HEK293T (cell line): ENCODE results near the gene SYTL4.
A peak's percentile ranks its signal among the peaks of the same experiment; 100 is the strongest.

Experiments used
- CTCF ChIA-PET: fragments of 350-600 bp; formaldehyde crosslinking; extraction: SDS; loops from one replicate; lab custom pipeline; 2021; ENCODE audit warnings: antibody characterized with exemption, inconsistent platforms; lab: Yijun Ruan, JAX
- POLR2A ChIA-PET: fragments of 350-600 bp; formaldehyde crosslinking; extraction: SDS; loops from one replicate; lab custom pipeline; 2020; ENCODE audit warnings: antibody characterized with exemption, inconsistent platforms; lab: Yijun Ruan, JAX
- DNase-seq: peaks from one replicate; pipeline ENCODE4 v3.0.0; 2012; ENCODE audit warnings: mixed read lengths; ENCODE audit errors: extremely low spot score
- ARNT ChIP-seq: fragments of 450-650 bp; IDR thresholded peaks from 2 replicates; pipeline ENCODE4 v1.6.1; 2017; ENCODE audit warnings: mild to moderate bottlenecking
- BHLHE40 ChIP-seq: fragments of 450-650 bp; IDR thresholded peaks from 2 replicates; pipeline ENCODE4 v1.6.1; 2016; ENCODE audit warnings: mild to moderate bottlenecking, moderate library complexity, borderline replicate concordance
- CTBP1 ChIP-seq: fragments of 450-650 bp; IDR thresholded peaks from 2 replicates; pipeline ENCODE4 v1.6.1; 2016; ENCODE audit warnings: borderline replicate concordance
- ELF4 ChIP-seq: fragments of 450-650 bp; IDR thresholded peaks from 2 replicates; pipeline ENCODE4 v1.6.1; 2017; ENCODE audit warnings: antibody characterized with exemption
- FOXA1 ChIP-seq: fragments of 450-650 bp; IDR thresholded peaks from 2 replicates; pipeline ENCODE4 v1.6.1; 2016; ENCODE audit warnings: mild to moderate bottlenecking
- FOXK2 ChIP-seq: fragments of 450-650 bp; IDR thresholded peaks from 2 replicates; pipeline ENCODE4 v1.6.1; 2016; ENCODE audit warnings: mild to moderate bottlenecking
- FOXM1 ChIP-seq: fragments of 450-650 bp; IDR thresholded peaks from 2 replicates; pipeline ENCODE4 v1.6.1; 2017; ENCODE audit warnings: mild to moderate bottlenecking, borderline replicate concordance
- HDGF ChIP-seq: fragments of 450-650 bp; IDR thresholded peaks from 2 replicates; pipeline ENCODE4 v1.6.1; 2017; ENCODE audit warnings: antibody characterized with exemption, borderline replicate concordance
- L3MBTL2 ChIP-seq: fragments of 450-650 bp; conservative IDR thresholded peaks from 2 replicates; pipeline ENCODE4 v1.6.1; 2016; ENCODE audit warnings: mild to moderate bottlenecking
- LEF1 ChIP-seq: fragments of 450-650 bp; IDR thresholded peaks from 2 replicates; pipeline ENCODE4 v1.6.1; 2017; ENCODE audit warnings: mild to moderate bottlenecking, borderline replicate concordance
- NFRKB ChIP-seq: fragments of 450-650 bp; IDR thresholded peaks from 2 replicates; pipeline ENCODE4 v1.6.1; 2016; ENCODE audit warnings: mild to moderate bottlenecking, moderate library complexity
- PKNOX1 ChIP-seq: fragments of 450-650 bp; IDR thresholded peaks from 2 replicates; pipeline ENCODE4 v1.6.1; 2016
- SP1 ChIP-seq: fragments of 450-650 bp; IDR thresholded peaks from 2 replicates; pipeline ENCODE4 v1.6.1; 2017
- SUZ12 ChIP-seq: fragments of 450-650 bp; IDR thresholded peaks from 2 replicates; pipeline ENCODE4 v1.6.1; 2016; ENCODE audit warnings: mild to moderate bottlenecking
- TARDBP ChIP-seq: fragments of 450-650 bp; IDR thresholded peaks from 2 replicates; pipeline ENCODE4 v1.6.1; 2016
- ZNF384 ChIP-seq: fragments of 450-650 bp; IDR thresholded peaks from 2 replicates; pipeline ENCODE4 v1.6.1; 2016

The SYTL4 gene

GRCh38 chrX:100685997-100686305 is 46.0 kb downstream of the SYTL4 start:
- no peak for DNase-seq
- ChIA-PET POLR2A (no interaction called here), CTCF (interaction anchor here (0.6 to 7.2 kb wide), 5 partner anchors 14 to 95 kb away, joined by 3 to 83 read pairs (median 11); no protein-coding TSS in a partner anchor)
- TF ChIP-seq LEF1 (no peak), FOXK2 (no peak), FOXA1 (no peak), CTBP1 (no peak), SP1 (no peak), ZNF384 (no peak), PKNOX1 (no peak), L3MBTL2 (no peak), BHLHE40 (no peak), NFRKB (no peak), FOXM1 (no peak), SUZ12 (no peak), HDGF (no peak), ELF4 (no peak), ARNT (no peak), TARDBP (no peak)

GRCh38 chrX:100685284-100685996 is 46.5 kb downstream of the SYTL4 start:
- POLR2A ChIA-PET = interaction anchor here (0.6 kb wide), 1 partner anchor 66 kb away, joined by 3 read pairs; no protein-coding TSS in a partner anchor
- CTCF ChIA-PET = interaction anchor here (0.6 to 7.2 kb wide), 8 partner anchors 14 to 140 kb away, joined by 3 to 83 read pairs (median 4); no protein-coding TSS in a partner anchor
- DNase-seq = peak; percentile 84
- TF ChIP-seq BHLHE40 = no peak
- no peak for TF ChIP-seq L3MBTL2
- no peak for TF ChIP-seq FOXK2

- ChIA-PET CTCF (interaction anchor here (1.9 to 7.2 kb wide), 2 partner anchors 11 to 85 kb away, joined by 7 to 83 read pairs; no protein-coding TSS in a partner anchor), POLR2A (no interaction called here)
- TF ChIP-seq FOXM1 (no peak), L3MBTL2 (no peak), LEF1 (no peak), PKNOX1 (no peak), SP1 (no peak), CTBP1 (no peak), NFRKB (no peak), ELF4 (no peak)
- DNase-seq = no peak
Measured at GRCh38 chrX:100682939-100683338, 49.0 kb downstream of the SYTL4 start.

GRCh38 chrX:100681599-100681998 is 50.3 kb downstream of the SYTL4 start:
- TF ChIP-seq L3MBTL2 (no peak), BHLHE40 (no peak), ARNT (no peak), FOXM1 (no peak), FOXA1 (no peak), LEF1 (no peak), HDGF (no peak), CTBP1 (no peak), FOXK2 (no peak), PKNOX1 (no peak), TARDBP (no peak), ELF4 (no peak), NFRKB (no peak), SP1 (no peak)
- ChIA-PET CTCF (no interaction called here), POLR2A (no interaction called here)
- DNase-seq = no peak

GRCh38 chrX:100680756-100681155 is 51.2 kb downstream of the SYTL4 start:
- POLR2A ChIA-PET = no interaction called here

More at GRCh38 chrX:100680756-100681155, 51.2 kb downstream of the SYTL4 start:
- TF ChIP-seq FOXA1 (no peak), FOXM1 (no peak), SP1 (no peak), PKNOX1 (no peak), LEF1 (no peak), FOXK2 (no peak), ELF4 (no peak), BHLHE40 (no peak), HDGF (no peak), SUZ12 (no peak), CTBP1 (no peak), ZNF384 (no peak), ARNT (no peak), L3MBTL2 (no peak), NFRKB (no peak), TARDBP (no peak)
- no peak for DNase-seq
- CTCF ChIA-PET = interaction anchor here (2.6 kb wide), 1 partner anchor 88 kb away, joined by 15 read pairs; no protein-coding TSS in a partner anchor
